T-helper 1 cell treated with Interleukin-12 subunit alpha and Interleukin-12 subunit beta and Interleukin-4 antibody, amounts not matched to agents 30 ng/mL and 1 ng/mL, for 36 hours (primary cell): ENCODE results near the gene SH3TC1. TPM values are rescaled to one million over a fixed set of nuclear protein-coding genes. Genes with fewer than 3 reads are reported as not detected.

Experiments used
- intact Hi-C: fragments of 100-400 bp; cut with micrococcal nuclease; formaldehyde crosslinking; loops from one replicate; pipeline ENCODE4 v1.15.1; 2024
- total RNA-seq: library from RNA; stranded (reverse); gene quantifications from 2 replicates; pipeline ENCODE4 v1.2.3, GENCODE V29; 2022

Gene SH3TC1
- total RNA-seq, 1 donor from 2014 or later = 57.3 TPM

DNA sequence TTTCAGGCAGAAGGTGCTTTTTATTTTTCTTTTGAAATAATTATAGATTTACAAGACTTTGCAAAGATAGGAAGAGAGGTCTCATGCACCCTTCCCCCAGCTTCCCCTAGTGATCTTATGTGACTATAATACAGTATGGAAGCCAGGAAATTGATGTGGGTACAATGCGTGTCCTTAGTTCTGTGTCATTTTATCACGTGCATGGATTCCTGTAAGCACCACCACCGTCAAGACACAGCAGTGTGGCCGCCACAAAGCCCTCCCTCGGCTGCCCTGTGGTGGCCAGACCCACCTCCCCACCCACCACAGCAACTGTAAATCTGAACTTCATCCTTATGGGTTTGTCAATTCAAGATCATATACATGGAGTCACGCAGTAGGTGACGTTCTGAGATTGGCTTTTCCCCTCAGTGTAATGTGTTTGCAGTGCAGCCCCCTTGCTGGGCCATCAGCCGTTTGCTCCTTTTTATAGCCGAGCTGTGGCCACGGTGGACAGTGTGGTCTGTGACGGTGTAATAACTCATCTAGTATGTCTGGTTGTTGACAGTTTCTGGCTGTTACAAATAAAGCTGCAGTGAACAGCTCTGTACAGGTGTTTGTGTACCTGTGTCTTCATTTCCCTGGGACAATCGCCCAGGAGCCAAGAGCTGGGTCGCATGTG lies 59.6 kb downstream of the SH3TC1 start:
- intact Hi-C loops = no loop called here

DNA sequence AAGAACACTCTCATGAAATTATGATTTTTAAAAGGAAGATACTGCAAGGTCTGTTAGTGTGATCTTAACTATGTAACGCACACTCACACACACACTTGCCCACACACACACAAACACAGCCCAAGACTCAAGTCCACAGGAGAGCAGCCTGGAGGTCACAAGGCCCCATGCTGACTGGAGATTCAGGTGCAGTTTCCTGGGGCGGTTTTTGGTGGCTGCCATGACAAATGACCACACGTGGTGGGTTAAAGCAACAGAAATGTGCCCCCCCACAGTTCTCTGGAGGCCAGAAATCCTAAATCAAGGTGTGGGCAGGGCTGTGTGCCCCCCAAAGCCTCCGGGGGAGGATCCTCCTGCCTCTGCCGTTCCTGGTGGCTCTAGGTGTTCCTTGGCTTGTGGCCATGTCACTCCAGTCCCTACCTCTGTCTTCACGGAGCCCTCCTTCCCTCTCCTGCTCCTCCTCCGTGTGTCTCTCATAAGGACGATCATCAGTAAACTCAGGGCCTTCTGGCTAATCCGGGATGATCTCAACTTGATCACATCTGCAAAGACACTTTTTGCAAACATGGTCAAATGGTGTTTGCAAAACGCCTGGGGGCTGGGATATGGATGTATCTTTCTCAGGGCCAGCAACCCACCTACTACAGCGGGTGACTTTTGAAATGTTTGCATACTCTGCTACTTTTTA lies 60.8 kb downstream of the SH3TC1 start:
- intact Hi-C loops = no loop called here

DNA sequence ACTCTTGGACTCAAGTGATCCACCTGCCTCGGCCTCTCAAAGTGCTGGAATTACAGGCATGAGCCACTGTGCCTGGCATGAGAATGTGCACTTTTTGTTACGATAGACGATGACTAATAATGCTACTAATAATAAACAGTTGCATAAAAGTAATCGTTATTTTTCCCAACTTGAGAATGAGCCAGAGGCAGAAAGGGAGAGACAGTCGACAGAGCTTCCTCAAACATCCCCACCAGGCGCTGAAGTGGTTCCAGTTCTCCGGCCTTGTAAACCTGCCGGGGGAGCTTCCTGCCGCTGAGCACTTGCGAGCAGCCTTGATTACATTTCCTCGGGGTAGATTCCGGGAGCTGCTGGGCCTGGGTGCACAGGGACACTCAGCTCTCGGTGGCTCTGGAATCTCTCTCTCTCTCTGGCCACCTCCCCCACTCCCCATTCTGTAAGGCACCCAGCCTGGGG lies 61.6 kb downstream of the SH3TC1 start:
- intact Hi-C loops = no loop called here

DNA sequence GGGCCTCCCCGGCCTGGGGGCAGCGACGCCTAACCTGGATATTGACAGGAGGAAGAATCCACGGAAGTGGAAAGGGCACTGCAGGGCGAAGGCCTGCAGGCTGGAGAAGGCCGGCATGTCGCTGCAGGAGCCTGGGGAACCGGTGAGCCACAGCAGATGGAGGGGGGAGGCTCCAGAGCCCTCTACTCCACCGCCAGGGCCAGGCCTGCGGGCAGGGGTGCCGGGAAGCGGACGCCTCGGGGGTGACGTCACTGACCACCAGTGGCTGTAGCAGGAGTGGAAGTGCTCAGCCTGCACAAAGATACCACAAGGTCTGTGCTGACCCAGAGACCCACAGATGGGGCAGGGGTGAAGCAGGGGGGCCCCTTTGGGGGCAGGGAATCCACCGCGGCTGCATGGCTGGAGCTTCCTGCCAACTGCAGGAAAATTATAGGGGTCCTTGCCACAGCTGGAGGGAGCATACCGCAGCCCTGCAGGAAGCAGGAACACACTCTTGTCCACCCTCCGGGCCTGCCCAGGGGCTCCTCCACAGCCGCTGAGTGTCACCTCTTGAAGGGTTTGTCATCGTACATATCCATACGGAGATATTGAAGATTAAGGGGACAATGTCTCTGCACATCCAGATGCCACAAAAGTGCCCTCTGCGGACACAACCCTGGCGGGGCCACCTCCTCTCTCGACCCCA lies 62.9 kb downstream of the SH3TC1 start:
- intact Hi-C loops = no loop called here

DNA sequence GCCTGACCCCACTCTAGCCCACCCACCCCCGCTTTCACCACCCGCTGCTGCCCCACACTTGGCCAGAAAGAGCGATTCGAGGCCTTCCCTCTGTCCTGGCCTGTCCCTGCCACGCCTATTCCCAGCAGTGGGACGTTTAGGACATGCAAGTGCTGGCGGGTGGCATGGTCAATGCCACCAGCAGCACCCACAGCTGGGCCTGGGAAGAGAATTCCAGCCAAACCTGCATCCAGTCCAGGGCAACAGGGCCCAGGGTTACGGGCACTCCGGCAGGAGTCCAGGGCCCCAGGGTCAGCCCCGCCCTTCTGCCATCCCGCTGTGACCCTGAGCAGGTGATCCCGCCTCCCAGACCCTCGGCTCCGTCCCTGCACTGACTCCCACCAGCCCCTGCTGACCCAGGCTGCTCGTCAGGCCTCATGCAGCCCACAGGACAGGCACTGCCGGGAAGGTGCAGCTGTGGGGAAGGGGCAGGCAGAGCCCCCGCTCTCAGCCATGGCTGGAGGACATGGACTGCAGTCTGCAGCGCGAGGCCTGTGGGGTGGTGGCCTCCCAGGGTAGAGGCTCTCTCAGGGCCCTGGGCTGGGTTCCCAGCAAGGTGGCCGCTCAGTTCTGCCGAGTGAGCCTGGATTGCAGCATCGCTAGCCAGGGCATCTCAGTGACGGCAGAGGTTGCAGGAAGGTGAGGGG lies 63.7 kb downstream of the SH3TC1 start:
- intact Hi-C loops = no loop called here

DNA sequence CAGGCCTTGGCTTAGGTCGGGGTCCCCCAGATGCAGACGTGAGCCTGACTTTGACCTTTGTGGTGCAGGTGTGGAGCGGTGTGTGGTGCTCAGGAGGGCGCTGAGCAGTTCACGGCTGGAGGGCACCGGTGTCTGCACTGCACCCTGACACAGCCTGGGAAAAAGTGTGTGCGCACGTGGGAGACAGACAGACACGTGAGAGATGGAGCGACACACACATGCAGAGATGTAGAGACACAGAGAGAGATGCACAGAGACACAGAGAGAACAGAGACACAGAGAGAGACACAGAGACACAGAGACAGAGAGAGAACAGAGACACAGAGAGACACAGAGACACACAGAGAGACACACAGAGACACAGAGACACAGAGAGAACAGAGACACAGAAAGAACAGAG lies 64.3 kb downstream of the SH3TC1 start:
- intact Hi-C loops = no loop called here

DNA sequence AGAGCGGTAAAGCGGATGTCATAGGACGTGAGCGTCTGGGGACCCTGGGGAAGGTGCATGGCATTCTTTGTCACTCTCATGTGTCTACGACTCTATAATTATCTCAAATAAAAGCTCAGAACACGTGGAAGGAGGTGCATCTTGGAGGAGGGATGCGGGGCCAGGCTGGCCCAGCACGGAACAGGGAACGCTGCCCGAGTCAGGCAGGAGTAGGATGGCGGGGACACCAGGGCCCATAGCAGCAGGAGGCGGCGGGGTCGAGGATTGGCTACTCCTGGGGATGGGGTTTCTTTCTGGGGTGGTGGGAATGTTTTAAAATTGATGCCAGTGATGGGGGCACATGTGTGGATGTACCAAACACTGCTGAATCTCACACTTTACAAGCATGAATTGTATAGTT lies 65.0 kb downstream of the SH3TC1 start:
- intact Hi-C loops = no loop called here

DNA sequence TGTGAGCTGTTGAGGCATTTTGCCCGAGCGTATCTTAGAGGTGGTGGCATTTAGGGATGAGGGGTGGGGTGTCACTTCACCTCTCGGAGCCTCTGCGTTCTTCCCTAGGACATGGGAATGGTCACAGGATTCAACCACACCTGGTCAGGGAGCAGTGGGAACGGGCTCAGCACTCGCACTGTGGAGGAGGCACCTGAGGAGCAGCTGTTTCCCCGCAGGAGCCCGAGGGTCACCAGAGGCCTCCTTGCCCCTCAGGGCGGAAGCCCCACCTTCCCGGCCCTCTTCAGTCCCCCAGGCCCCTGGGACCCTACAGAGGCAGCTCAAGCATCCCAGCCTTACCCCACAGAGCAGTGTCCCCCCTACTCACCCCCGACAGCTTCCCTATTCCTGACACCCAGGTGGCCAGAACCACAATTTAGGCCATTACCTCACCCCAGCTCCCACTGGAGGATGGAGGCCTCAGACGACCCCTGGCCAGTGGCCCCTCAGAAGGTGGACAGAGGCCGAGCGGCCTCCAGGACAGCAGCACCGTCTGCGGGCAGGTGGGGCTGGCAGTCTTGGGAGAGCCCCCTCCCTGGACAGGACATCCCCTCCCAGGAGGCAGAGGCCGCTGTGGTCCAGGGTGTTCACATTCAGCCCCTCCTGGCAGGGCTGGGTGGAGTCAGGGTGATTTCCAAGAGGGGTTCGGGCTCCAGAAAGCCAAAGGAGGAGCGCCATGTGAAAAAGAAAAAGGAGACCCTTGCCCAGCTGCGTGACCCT lies 66.3 kb downstream of the SH3TC1 start:
- intact Hi-C loops = no loop called here

DNA sequence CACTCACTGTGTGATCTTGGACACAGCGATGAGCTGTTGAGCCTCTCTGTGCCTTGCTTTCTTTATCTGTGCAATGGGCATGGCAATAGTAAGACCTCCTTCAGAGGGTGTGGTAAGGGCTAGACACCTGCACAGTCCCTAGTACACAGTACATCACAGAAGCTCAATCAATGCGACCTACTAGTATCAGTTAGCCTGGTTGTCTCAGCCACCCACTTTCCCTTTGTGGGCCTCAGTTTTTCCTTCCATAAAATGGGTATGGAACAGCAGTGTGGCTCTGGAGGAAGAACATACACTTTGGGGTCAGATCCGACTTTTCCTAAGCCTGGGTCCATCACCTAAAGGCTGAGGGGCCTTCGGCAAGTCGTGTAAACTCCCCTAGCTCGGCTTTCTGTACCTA lies 67.0 kb downstream of the SH3TC1 start:
- intact Hi-C loops = no loop called here

DNA sequence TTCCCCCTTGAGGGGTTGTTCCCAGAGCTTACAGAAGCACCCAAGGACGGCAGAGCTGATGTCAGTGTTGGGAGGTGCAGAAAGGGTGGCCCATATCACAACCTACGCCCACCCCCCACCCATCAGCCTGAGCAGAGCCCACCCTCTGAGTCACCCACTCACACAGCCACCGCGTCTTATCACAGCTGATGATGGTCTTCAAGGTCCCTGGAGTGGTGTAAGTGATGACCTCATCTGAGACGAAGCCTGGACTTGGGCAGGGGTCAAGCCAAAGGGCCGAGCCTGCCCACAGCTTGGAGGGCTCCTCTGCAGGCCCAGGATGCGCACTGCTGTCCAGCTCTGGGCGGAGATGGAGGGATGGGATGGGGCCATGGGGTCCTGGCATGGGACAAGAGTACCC lies 67.4 kb downstream of the SH3TC1 start:
- intact Hi-C loops = no loop called here

DNA sequence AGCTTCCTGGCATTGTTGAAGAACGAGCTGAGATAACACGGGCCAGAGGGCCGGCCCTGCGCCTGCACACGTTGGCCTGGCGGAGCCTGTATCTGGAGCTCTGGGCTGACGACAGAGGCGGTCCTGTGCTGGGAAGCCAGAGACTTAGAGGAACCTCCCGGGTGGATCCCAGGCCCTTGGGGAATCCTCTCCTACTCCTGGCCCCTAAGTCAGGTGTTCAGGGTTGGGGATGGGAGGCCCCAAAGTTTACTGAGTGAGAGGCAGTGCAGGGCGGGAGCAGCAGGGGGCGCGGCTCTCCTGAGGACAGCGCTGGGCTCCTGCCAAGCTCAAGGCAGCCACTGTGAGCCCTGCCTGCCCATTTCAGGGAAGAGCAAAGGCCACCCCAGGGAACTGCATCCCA lies 68.0 kb downstream of the SH3TC1 start:
- intact Hi-C loops = loop anchor here (1.0 kb wide), 1 partner anchor 136 kb away; no protein-coding TSS in a partner anchor

DNA sequence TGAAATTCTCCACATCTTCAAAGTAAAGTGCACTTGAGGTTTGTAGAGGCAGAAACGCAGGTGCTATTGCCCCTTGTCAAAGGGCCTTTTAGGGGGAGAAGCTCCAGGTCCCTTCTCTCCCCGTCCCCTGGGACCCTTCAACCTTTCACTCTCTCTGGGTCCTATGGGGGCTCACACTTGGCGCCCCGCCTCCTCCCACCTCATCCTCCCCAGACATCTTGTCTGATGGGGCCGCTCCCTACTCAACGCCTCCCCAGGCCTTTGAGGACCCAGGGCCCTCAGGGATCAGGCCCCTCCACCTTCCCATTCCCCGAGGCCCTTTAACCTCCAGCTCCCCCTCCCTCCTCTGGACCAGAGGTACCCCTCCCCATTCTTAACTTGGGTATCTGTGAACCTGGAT lies 69.1 kb downstream of the SH3TC1 start:
- intact Hi-C loops = no loop called here

DNA sequence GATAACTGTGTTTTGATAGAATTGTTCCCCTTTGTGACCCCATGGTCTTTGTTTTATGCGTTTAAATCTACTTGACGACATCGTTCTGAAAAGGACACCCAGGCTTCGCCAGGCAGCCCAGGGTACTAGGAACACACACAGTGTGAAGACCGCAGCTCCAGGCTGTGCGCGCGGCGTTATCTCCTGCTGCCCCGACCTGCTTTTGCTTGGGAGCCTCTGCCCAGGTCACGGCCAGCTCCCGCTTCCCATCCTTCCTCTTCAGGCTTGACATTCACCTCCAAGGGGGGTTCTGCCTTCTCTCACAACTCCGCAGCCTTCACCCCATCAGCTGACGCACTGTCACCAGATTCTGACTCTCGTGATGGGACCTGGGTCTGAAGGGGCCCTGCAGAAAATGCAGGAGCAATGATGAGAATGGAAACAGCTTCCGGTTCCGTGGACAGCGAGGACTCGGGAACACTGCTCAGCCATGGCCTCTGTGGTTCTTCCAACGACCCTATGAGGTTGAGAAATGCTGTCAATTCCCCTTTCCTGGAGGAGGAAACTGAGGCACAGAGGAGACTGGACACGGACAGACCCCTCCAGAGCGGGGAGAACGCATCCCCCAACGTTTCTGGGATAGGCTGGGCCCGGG lies 69.9 kb downstream of the SH3TC1 start:
- intact Hi-C loops = no loop called here

DNA sequence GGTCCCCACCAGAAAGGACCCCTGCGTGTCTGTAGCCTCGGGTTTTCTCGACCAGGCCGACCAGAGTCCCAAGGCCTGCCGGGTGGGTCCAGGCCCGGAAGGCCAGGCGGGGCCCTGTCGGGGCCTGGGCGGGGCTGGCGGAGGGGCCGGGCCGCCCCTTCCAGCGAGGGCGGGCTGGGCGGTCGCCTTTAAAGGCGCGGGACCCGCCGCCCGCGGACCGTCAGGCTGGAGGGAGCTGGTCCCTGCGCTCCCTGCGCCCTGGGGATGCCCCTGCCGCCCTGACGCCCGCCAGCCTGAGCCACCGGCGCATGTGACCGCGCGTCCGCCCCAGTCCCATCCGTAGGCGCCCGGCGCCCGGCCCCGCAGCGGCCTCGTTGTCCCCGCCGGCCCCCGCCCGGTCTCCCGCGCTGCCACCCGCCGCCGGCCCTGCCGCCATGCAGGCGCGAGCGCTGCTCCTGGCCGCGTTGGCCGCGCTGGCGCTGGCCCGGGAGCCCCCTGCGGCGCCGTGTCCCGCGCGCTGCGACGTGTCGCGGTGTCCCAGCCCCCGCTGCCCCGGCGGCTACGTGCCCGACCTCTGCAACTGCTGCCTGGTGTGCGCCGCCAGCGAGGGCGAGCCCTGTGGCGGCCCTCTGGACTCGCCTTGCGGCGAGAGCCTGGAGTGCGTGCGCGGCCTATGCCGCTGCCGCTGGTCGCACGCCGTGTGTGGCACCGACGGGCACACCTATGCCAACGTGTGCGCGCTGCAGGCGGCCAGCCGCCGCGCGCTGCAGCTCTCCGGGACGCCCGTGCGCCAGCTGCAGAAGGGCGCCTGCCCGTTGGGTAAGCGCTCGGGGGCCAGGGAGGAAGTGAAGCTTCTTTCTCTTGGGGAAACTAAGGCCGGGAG lies 70.7 kb downstream of the SH3TC1 start, which contains the start of gene HTRA3:
HTRA3 (plus strand) TSS at position 220 of the 883 bp plus-strand sequence; CDS start at position 435, 215 bp downstream.
- intact Hi-C loops = no loop called here

DNA sequence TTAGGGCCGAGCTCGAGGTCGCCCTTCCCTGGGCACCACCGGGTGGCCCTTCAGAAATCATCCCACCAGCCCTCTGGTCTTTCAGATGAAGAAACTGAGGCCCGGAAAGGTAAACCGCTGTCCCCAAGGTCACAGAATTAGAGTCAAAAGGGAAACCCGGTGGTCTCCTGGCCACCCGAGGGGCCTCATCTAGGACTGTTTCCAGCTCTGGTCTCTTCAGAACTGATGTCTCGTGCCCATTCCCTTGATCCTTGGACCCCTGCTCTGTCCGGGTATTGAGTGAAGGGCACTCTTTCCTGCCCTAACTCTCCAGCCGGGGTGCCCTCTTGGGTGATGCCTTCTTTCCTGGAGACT lies 71.3 kb downstream of the SH3TC1 start:
- intact Hi-C loops = no loop called here

DNA sequence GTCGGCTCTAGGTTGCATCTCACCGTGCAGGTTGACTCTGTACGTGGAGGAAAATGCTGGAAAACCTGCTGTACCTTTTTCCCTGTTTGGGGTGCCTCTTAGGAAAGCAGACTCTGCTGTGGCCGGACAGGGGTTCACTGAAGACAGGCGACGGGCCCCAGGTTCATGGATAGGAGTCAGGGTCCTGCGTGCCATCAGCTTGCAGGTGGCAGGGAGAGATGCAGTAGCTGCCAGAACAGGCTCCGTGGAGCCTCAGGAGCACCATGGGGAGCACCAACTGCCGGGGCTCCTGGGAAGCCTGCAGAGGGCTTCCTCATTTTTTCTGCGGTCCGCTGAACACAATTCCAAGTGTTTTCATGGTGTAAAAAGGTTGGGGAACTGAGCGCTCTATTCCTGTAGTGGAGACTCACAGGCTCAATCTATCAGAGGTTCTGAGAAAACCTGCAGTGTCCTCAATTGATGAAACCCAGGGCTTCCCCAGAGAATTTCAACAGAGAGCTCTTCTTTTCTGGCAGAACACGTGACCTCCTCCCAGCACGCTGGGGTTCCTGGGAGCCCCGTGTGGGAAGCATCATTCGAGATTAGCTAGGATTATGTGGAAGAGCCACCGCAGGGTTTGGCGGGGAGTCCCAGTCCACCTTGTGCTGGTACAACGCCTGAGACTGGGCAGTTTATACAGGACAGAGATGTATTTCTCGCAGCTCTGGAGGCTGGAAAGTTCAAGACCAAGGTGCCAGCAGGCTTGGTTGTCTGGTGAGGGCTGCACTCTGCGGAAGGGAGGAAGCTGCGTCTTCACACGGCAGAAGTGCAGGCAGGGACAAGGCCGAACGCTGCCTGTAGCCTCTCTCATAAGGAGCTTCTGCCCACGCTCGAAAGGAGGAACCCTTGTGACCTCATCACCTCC lies 72.1 kb downstream of the SH3TC1 start:
- intact Hi-C loops = no loop called here

DNA sequence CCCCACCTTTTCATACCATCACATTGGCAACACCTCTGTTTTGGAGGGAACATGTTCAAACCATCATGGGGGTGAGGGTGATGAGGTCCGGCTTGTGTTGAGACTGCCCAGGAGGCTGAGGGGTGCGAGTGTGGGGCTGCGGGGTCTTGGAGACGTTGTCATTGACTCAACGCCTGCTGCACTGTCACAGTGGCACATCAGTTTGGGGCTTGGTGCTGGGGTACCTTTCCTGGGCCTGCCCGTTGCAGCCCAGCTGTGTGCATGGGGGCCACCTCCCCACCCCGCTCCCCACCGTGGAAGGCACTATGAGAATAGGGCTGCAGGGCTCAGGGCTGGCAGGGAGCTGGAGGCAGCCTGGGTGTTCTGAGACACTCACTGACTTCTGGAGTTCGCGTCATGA lies 72.7 kb downstream of the SH3TC1 start:
- intact Hi-C loops = no loop called here
